HG03097 (cell line): Measurements from ENCODE around the gene SPECC1.
"Not testable (repeated sequence)": the region's sequence is repeated elsewhere in the genome, so short reads cannot be mapped to it uniquely, and the experiment has no call there.

Source experiments
- ATAC-seq: cut with Tn5 transposase; IDR thresholded peaks from one replicate; pipeline ENCODE4 v1.9.1; 2021; ENCODE audit not compliant: unreplicated experiment, low FRiP score

Gene SPECC1

DNA sequence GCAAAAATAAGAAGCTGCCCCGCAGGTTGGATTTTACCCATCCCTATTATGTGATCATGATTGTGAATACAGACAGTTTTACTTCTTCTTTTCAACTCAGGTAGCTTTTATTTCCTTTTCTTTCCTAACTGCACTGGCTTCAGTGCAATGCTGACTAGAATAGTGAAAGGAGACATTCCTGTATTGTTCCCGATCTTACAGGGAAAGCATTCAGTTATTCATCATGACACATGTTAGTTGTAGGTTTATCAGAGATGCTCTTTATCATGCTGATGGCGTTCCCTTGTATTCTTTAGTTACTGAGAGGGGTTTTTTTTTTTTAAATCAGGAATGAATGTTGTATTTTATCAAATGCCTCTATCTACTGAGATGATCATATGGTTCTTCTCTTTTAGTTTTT is 343.4 kb downstream of the SPECC1 start:
- ATAC-seq = not testable (repeated sequence)

DNA sequence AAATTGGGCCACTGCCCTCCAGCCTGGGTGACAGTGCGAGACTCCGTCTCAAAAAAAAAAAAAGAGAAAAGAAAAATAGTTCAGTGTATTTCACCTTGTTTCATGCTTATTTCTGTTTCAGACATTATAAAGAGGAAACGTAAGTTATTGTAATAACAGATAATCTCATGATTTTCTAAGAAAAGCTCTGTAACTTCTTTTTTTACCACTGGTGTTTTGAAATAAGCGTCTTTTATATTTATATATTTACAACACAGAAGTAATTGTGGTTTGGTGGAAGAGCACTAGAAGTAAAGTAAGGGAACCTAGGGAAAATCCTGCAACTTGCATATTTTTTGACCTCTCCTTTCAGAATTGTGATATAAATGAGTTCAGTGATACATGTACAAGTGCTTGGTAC is 354.7 kb downstream of the SPECC1 start:
- ATAC-seq = not testable (repeated sequence)
